ENCODE results near the gene BARHL1.

BARHL1 gene

DNA sequence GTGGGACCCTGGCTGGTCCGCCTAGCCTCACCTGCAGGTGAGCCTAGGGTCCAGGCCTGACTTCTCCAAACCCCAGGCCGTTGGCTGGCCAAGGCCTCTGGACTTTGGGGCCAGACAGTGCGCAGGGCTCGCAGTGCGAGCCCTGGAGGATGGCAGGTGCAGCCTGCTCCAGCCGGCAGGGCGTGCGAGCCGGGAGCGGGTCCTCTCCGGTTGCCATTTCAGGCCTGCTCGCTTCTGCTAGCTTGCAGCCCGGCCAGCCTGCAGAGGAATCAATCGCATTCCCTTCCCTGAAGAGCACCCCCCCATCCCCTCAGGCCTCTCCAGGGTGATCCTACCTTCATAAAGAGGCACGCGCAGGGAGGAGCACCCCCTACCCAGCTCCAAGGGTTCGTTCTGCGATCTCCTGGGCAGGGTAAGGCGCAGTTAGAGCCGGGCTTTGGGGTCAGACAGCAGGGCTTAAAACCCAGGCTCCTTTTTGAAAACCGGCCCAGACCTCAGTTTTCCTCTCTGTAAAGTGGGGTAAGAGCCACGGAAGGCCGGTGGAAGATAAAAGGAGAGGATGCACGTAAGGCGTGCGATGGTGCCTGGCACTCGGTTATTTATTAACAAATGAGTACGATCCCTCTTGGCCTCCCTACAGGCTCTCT is 6.2 kb downstream of the BARHL1 start:
- peak; percentile 72 for DNase-seq

DNA sequence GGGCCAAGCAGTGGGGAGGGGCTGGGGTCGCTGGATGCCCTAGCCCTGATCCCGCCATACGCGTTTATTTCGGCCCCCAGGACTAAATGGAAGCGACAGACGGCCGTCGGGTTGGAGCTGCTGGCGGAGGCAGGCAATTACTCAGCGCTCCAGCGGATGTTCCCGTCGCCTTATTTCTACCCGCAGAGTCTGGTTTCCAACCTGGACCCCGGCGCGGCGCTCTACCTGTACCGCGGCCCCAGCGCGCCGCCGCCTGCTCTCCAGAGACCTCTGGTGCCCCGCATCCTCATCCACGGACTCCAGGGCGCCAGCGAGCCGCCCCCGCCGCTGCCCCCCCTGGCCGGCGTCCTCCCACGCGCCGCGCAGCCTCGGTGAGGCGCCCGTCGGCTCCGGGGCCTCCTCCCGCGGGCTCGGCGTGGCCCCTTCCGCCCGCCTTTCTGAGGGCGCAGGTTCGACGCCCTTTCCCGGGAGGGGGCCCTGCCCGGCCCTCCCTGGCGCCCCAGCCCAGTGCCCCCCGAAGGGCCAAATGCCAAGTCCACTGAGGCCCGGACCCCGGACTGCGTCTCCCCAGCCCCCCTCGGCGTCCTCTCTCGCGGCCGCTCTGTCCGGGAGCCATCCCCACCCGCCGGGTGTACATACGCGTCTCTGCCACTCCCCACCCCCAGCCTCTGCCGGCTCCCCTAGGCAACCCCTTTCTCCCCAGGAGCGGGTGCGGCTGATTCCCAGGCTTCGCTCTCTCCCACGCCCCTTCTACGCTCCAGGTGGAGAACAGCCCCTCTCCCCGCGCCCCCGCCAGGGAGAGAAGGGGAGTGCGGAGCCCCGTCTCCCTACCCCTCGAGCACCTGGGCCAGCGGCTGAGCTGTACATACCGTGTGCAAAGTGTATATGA is 7.0 kb downstream of the BARHL1 start:
- DNase-seq, result peak; percentile 58

DNA sequence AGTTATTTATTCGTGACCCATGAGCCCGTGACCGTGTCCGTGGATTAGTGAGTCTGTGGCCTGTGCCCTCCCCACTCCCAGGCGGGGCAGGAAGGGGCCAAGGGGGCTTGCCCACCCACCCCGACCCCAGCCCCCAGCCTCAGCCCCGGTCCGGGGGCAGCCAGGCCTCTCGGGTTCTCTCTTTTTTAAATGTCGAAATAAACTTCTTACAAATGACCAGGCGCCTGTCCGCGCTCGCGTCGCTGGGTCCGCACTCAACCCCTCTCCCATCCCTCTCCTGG is 7.6 kb downstream of the BARHL1 start:
- DNase-seq, result no peak

DNA sequence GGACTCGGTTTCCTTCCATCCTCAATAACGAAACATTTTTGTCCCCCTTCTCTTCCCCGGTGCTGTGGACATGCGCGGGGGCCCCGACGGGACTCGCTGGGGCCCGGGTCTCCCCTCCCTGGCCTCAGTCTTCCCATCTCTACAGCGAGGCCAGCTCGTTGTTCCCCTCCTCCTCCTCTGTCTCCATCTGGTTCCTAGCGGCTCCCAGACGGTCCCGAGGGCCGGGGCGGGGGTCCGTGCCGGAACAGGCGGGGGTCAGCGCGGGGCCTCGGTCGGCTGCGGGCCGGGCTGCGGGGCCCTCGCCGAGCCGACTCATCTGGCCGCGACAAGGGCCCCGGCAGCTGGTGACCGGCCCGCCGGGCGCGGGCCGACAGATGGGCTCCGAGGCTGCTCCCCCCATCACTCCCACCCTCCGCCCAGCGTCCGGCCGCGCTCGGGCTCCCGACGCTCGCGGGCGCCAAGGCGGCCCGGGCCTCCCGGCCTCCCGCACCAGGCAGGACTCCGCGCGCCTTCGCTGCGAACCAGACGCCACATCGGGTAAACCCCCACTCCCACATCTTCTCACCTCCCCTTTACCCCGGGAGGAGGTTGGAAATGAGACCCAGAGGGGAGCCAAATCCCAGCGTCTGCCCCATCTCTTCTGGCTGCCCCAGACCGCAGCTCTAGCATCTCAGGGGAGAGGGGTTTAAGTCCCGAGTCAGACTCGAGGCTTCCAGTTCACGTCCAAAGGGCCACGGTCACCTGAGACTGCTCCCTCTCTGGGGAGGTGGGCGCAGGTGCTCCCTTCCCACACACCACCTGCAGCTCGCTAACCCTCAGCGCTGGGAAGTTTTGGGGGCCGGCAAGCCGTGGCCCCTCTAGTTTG is 8.1 kb downstream of the BARHL1 start:
- DNase-seq, result no peak

DNA sequence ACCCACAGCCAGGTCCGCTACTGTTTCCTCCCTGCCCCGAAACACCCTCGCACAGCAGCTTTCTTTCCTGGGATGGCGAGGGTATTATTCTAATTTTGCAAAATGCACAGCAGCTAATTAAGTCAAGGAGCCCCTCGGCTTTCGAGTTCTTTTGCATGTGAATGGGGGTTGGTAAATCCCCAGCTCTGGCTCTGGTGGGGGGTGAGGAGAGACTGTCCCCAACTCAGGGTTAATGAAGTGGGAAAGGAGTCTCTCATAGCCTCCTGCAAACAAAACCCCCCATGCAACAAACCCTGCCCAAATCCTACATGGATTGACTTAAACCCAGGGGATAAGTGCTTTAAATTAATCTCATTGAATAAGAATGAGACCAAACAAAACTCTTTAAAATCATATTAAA is 8.8 kb downstream of the BARHL1 start:
- no peak for DNase-seq

DNA sequence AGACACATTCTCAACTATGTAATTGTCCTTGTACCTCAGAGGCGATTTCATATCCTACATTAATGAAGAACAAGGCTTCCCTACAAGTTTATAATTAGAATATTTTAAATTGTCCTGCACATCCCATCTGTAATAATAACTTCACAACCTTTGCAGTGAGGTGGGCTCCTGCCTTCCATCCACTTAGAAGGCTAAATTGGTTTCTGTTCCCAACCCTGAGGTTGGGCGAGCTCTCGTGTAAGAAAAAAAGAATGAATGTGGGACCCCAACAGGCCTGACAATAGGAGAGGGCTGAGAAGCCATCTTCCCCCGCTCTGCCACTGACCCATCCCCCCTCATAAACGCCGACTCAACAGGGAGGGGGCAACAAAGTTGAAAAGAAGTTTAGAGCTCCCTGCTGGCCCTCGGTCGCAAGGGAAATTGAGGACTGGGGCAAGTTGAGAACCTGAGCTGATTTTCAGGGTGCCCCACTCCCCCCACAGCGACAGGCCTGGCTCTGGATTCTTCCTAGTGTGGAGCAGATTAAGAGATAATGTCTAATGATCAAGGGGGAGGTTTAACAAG is 9.4 kb downstream of the BARHL1 start:
- DNase-seq, result no peak

DNA sequence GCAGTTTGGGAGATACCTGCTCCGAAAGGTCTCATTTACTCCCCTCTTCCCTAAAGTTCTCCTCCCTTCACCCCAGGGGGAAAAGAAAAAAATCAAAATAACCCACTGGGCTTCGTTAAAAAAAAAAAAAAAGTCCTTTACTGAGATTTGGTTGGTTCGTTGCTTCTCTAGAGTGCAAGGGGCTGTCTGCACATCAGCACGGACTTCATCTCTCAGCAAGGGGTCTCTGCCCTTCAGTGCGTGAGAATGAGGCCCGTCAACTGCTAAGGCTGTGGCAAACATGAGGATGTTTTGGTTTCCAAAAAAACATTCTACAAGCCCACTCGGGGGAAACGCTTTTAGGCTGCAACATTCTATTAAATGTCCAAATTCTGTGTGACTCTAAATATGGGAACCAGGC is 10.0 kb downstream of the BARHL1 start:
- no peak for DNase-seq

DNA sequence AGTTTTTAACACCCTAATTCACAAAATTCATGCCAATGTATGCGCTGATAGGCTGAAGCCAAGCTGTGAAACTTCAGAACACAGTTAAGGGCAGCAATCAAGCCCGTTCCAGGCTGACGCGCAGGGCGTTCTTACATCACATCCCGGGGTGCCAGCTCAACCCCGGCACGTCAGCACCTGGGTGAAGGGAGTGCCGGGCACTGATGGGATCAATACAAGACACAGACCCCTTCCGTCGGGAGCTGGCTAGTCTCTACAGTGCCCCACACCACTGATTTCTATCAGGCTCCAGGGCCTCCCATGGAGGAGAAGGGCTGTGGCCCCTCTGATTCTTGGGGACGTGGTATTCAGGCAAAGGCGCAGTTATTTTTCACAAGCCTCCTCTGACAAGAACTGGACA is 12.0 kb downstream of the BARHL1 start:
- DNase-seq, result no peak

DNA sequence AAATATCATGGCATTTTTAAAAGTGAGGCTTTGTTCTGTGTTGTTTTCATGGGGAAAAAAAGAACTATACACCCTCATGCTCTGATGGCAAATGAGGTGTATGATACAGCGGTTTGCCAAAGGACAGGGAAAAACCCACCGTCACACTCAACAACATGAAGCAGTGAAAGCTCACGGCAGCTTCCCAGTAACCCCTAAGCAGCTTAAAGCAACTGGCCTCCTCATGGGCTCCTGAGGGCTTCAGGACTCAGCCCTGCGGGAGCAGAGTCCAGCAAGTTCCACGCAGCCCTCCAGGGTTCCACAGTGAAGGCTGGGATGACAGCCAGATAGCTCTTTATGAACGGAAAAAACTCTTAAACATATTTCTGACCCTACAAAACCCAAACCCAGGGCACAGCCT is 12.9 kb downstream of the BARHL1 start:
- no peak for DNase-seq

DNA sequence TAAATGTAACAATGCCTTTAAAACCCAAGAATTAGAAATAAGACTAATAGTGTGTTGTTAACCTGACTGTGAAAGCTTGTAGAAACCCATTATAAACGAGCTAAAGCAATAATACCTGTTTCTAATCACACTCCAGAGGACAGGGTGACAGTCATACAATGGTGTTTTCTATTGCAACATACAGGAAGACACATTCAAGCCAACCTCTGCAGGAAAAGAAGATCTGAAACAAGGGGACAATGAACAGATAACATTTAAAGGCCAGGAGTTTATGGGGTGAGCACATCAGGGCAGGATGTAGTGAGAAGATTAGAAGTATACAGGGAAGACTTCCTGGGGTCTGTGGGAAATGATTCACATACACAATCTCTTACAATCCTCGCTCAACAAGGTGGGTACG is 13.8 kb downstream of the BARHL1 start:
- DNase-seq, result no peak

DNA sequence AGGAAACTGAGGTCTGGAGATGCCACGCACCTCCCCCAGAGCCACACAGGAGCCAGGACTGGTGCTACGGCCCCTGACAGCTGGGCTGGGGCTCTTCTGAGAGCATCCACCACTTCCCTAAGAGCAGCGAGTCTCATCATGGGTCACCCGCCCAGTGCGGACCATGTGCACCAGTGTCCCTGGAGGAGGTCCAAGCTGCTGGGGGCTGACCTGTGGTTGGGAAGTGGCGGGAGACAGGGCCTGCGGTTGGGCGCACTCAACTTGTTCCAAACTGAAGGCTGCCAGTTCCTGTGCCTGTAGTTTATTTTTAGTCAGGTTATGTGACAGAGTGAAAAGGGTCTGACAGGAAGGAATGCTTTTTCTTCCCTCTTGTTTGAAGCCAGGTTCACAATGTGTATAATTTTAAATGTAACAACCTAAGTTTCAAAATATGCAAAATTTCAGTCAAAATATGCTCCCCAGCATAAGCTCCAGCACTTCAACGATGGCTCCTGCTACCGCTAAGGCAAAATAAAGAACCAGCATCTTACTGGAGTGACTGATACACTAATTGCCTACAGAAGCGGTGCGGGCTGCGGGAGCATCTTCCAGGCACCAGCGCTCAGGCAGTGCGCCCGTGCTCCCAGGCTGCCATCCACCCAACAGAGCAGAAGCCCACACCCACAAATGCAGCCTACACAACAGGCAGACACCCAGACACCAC is 14.8 kb downstream of the BARHL1 start:
- no peak for DNase-seq

DNA sequence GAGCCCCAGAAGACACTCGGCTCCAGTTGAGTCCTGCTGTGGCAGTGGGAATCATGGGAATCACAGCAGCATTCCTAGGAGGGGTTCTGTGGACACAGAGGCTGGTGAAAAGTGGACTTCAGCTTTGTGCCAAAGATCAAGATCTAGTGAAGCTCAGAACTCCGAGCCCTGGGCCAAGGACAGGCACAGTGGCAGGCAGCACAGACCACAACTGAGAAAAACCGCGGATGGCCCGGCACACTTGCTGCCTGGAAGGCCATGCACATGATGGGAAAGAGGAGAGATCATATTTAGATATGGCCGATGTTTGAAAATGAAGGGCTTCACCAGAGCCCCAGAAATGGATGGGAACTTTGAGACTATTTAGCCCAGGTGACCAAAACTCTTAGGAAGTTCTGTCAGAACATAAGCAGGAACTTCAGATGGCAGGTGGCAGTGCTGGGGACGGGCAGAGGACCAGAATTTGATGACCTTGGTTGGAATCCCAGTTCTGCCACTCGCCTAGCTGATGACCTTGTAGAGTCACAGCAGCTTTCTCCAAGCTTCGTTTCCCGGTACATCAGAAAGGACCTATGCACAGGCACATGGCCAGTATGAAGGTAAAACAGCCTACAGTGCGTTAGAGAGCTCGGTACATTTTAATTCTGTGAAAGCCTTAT is 18.0 kb downstream of the BARHL1 start:
- DNase-seq, result no peak

DNA sequence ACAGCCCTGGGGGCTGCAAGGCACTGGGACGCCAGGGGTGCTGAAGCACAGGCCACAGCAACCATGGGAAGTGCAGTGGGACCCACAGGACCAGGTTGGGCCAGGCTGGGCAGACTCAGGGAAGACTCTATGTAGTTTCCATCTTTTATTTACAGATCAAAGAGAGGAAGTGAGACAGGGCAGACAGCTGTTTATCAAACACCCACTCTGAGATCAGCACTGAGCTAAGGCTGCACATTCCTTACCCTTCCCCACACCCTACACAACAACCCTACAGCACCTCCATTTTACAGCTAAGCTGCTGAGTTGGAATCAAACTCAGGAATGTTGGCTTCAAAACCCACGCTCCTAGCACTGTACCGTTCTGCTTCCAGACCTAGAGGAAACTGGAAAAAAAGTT is 19.8 kb downstream of the BARHL1 start:
- DNase-seq, result no peak

DNA sequence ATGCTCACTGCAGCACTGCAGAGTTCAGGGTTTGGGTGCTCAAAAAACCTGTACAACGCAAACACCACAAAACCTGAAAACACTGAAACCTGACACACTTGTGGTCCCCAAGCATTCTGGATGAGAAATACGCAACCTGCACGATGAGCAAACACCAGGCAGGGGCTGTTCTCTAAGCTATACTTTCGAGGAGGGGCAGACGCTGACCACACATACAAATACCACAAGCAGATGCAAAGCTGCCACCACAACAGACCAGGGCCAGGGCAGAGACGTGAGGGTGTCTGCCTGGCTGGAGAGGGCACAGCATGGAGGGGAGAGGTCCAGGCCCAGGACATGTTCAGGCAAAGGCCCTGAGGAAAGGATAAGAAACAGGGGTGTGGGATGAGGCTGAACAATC is 23.0 kb downstream of the BARHL1 start:
- DNase-seq, result no peak

DNA sequence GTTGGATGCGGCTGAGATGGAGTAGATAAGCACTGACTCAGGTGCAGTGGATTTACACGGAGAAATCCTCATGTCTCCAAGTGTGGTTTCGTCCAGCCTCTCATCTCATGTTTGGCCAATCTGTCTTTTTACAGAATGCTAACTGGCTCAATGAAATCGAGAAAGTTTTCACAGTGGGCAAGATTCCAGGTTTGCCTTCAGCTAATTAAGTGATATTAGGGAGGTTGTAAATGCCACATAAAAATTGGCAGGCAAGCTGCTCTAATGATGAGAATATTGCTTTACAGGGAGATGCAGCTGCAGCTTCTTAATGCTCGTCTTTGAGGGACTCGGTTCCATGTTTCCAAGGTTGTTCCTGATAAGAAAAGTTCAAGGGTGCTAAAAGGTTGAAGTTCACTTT is 23.7 kb downstream of the BARHL1 start:
- no peak for DNase-seq

DNA sequence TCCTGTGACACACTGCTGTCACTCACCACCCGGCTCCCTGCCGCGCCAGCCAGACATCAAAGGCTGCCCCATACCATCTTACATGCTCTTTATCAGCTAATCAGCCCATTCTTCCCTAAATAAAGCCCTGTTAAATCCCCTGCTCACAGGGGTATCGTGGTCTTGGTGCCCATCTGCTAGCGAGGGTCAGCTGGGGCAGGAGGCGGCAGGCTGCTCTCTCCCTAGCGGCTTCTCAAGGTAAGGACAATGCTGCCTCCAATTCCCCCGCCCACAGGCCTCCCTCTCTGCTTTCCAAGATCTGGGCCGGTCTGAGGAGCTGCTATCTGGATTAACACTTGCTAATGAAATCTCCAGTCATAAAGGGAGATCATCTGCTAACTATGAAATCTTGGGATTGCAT is 26.8 kb downstream of the BARHL1 start:
- no peak for DNase-seq

DNA sequence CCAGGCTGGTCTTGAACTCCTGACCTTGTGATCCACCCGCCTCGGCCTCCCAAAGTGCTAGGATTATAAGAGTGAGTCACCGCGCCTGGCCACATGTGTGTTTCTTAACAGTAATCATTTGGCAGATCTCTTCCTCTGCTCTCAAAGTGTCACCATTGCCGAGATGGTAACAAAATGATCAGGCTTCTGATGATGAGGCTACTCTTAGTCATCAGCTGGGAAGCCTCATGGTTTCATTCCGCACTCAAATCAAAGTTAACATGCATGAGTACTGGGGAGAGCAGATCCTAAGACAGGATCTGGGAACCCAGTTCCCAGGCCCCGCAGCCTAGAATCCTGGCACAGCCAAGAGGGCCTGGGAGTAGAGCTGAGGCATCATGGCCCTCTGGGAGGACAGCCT is 27.4 kb downstream of the BARHL1 start:
- no peak for DNase-seq

DNA sequence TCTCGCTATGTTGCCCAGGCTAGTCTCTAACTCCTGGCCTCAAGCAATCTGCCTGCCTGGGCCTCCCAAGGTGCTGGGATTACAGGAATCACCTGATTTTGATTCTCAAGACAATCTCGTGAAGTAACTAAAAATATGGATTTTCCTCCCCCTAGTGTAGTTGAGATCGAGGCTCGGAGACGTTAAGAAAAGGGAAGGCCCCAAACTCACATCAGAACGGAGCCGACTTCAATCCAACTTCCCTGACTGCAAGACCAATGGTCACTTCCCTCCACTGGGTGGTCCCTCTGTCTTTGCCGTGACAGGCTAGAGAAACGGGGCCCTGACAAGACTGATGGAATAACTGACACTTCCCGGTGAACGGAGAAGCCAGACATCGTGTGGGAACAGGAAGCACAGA is 28.3 kb downstream of the BARHL1 start:
- DNase-seq, result no peak

DNA sequence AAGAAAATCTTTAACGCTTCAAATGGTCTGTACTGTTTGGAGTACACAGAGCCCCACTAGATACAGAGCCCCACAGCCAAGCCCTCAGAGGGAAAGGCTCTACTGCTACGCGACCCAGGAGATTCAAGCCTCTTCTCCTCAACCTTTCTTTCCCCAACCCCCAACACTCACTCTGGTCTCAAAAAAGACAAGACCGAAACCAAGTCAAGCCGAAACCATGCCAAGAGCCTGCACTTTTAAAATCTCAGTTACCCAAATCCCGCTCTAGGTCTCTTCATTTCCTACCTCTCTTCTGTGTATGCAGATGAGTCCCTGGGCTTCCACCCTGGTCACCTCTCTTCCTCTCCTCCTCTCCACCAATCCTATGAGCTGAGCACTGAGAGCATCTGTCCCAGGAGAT is 31.9 kb downstream of the BARHL1 start:
- DNase-seq, result no peak

DNA sequence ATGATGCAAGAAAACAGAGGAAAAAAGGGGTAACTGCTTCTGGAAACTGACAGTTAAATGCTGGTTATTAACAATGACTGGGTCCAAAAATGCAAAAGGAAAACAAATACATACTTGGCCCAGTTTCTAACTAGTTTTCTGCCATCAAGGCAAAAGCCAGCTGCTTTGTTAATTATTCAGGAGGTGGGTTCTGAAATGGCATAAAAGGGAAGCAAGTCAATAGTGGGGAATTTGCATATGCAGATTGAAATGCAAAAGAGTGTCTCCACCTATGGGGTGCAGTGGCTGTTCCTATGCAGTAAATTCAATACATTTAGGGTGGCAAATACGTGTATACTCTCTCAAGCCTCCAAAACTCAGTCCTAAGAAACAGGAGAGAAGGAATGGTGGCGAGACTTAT is 33.4 kb downstream of the BARHL1 start:
- DNase-seq, result no peak

DNA sequence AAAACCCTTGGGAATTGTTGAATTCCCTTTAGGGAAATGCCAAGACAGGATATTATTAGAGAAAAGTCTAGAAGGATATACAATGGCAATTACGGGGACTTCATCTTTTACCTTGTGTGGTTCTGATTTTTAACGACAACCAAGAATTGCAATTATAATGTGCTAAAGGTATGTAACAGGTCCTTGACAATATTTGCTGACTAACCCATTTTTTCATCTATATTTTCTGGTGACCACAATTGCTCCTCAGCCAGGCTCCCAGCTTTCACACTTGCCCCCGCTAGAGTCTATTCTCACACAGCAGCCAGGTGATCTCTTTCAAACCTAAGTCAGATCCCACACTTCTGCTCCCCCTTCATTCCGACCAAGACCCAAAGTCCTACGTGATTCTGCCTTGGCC is 34.3 kb downstream of the BARHL1 start:
- DNase-seq, result no peak

DNA sequence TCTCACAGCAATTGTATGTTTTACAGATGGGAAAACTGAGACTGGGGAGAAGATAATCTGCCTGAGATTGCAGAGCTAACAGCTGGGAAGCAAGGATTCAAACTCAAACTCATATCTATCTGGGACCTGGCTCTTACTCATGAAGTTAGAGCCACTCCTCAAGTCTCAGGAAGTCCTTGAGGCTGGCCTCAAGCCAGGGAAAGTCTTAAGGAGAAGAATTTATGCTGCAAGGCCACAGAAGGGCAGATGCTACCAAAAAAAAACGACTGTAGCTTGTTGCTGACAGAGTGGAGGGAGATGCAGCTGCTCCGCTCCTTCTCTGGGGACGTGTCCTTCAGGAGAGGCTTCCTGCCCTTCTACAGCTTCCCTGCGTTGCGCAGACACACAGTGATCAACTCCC is 39.8 kb downstream of the BARHL1 start:
- DNase-seq, result no peak
